HUES48 (cell line): ENCODE measurements around the gene ZNF512B.
"Not testable (repeated sequence)": the region's sequence is repeated elsewhere in the genome, so short reads cannot be mapped to it uniquely, and the experiment has no call there.

Source experiments
- H3K27ac ChIP-seq: one replicate; pipeline ENCODE4 v1.7.0; 2013; ENCODE audit warnings: low read depth, low read length, inconsistent platforms
- H3K27me3 ChIP-seq: 2 replicates; pipeline ENCODE4 v1.6.1; 2013; ENCODE audit warnings: mild to moderate bottlenecking, low read length; ENCODE audit not compliant: control insufficient read depth, insufficient read depth
- H3K36me3 ChIP-seq: 2 replicates; pipeline ENCODE4 v1.6.1; 2013; ENCODE audit warnings: low read length; ENCODE audit not compliant: control insufficient read depth, insufficient read depth
- H3K4me1 ChIP-seq: 2 replicates; pipeline ENCODE4 v1.6.1; 2013; ENCODE audit warnings: mild to moderate bottlenecking, low read length; ENCODE audit not compliant: control insufficient read depth, insufficient read depth
- H3K4me3 ChIP-seq: 2 replicates; pipeline ENCODE4 v1.5.1; 2013; ENCODE audit warnings: mild to moderate bottlenecking, low read depth, low read length
- H3K9ac ChIP-seq: 2 replicates; pipeline ENCODE4 v1.6.1; 2013; ENCODE audit warnings: mild to moderate bottlenecking, low read depth, low read length, moderate library complexity
- H3K9me3 ChIP-seq: 2 replicates; pipeline ENCODE4 v1.6.1; 2013; ENCODE audit warnings: low read length; ENCODE audit not compliant: control insufficient read depth, insufficient read depth

ZNF512B gene

GRCh38 chr20:63960654-63961621, 8.8 kb downstream of the ZNF512B start:
- H3K27ac ChIP-seq, H3K27me3 ChIP-seq, H3K4me3 ChIP-seq, H3K9ac ChIP-seq: not testable (repeated sequence)
- peaks cover 14% of the 10 kb centered on the region for H3K9me3 ChIP-seq
- peaks cover 49% of the 10 kb centered on the region for H3K36me3 ChIP-seq
- H3K4me1 ChIP-seq: peaks cover 17% of the 10 kb centered on the region; the same call in 1 of the 2 replicates

GRCh38 chr20:63959699-63960075, 10.0 kb downstream of the ZNF512B start:
- Histone ChIP-seq H3K4me1 (peaks cover 17% of the 10 kb centered on the region; the same call in 1 of the 2 replicates), H3K27ac (peak overlapping the region; percentile 20), H3K36me3 (peaks cover 49% of the 10 kb centered on the region), H3K9ac (no peak overlapping the region), H3K9me3 (peaks cover 14% of the 10 kb centered on the region), H3K4me3 (no peak overlapping the region), H3K27me3 (no peaks in the 10 kb centered on the region)

GRCh38 chr20:63958964-63959698, 10.6 kb downstream of the ZNF512B start:
- peak overlapping the region; percentile 93 for H3K27ac ChIP-seq
- H3K27me3 ChIP-seq: no peaks in the 10 kb centered on the region
- peaks cover 9% of the 10 kb centered on the region; the same call in 1 of the 2 replicates for H3K9me3 ChIP-seq
- peaks cover 17% of the 10 kb centered on the region; the same call in 1 of the 2 replicates for H3K4me1 ChIP-seq
- H3K4me3 ChIP-seq: no peak overlapping the region
- H3K36me3 ChIP-seq: peaks cover 50% of the 10 kb centered on the region
- H3K9ac ChIP-seq: no peak overlapping the region

- Histone ChIP-seq H3K27ac (peak overlapping the region; percentile 93), H3K36me3 (peaks cover 43% of the 10 kb centered on the region), H3K9ac (no peak overlapping the region)
These were observed 11.3 kb downstream of the ZNF512B start for GRCh38 chr20:63958471-63958870.

GRCh38 chr20:63957690-63958441, 11.9 kb downstream of the ZNF512B start:
- Histone ChIP-seq H3K4me3 (peak overlapping the region; percentile 73), H3K27ac (peak overlapping the region; percentile 93), H3K36me3 (peaks cover 37% of the 10 kb centered on the region)

More at GRCh38 chr20:63958471-63958870, 11.3 kb downstream of the ZNF512B start:
- no peaks in the 10 kb centered on the region for H3K27me3 ChIP-seq
- peaks cover 2% of the 10 kb centered on the region; the same call in 1 of the 2 replicates for H3K9me3 ChIP-seq
- H3K4me3 ChIP-seq: no peak overlapping the region
- peaks cover 17% of the 10 kb centered on the region; the same call in 1 of the 2 replicates for H3K4me1 ChIP-seq

GRCh38 chr20:63957004-63957689, 12.6 kb downstream of the ZNF512B start:
- H3K4me3 ChIP-seq: peak overlapping the region; percentile 73
- peak overlapping the region; percentile 93 for H3K27ac ChIP-seq
- H3K9me3 ChIP-seq: no peaks in the 10 kb centered on the region
- peaks cover 30% of the 10 kb centered on the region for H3K36me3 ChIP-seq
- peak overlapping the region; percentile 75 for H3K9ac ChIP-seq
- H3K27me3 ChIP-seq: no peaks in the 10 kb centered on the region
- H3K4me1 ChIP-seq: peaks cover 17% of the 10 kb centered on the region; the same call in 1 of the 2 replicates

More at GRCh38 chr20:63957690-63958441, 11.9 kb downstream of the ZNF512B start:
- H3K9me3 ChIP-seq: no peaks in the 10 kb centered on the region
- peaks cover 17% of the 10 kb centered on the region; the same call in 1 of the 2 replicates for H3K4me1 ChIP-seq
- H3K27me3 ChIP-seq: no peaks in the 10 kb centered on the region
- peak overlapping the region; percentile 75; the same call in 1 of the 2 replicates for H3K9ac ChIP-seq

GRCh38 chr20:63956664-63957003, 13.1 kb downstream of the ZNF512B start:
- Histone ChIP-seq H3K4me1 (peaks cover 17% of the 10 kb centered on the region; the same call in 1 of the 2 replicates), H3K36me3 (peaks cover 25% of the 10 kb centered on the region), H3K9ac (peak overlapping the region; percentile 75), H3K27ac (peak overlapping the region; percentile 93), H3K27me3 (no peaks in the 10 kb centered on the region), H3K9me3 (no peaks in the 10 kb centered on the region), H3K4me3 (peak overlapping the region; percentile 73)

GRCh38 chr20:63955827-63956663, 13.7 kb downstream of the ZNF512B start, which contains the start of gene UCKL1:
Gene UCKL1, minus strand, starts transcription at chr20:63956416. Its CDS starts 44 bp downstream, at chr20:63956372.
- H3K4me1 ChIP-seq: peaks cover 17% of the 10 kb centered on the region; the same call in 1 of the 2 replicates
- H3K9me3 ChIP-seq: no peaks in the 10 kb centered on the region
- H3K27ac ChIP-seq: peak within 1 kb of the TSS; percentile 93
- peak within 1 kb of the TSS; percentile 96 for H3K4me3 ChIP-seq
- H3K9ac ChIP-seq: peak within 1 kb of the TSS; percentile 88
- H3K36me3 ChIP-seq: peaks cover 19% of the 10 kb centered on the region
- H3K27me3 ChIP-seq: no peaks in the 10 kb centered on the region

GRCh38 chr20:63955281-63955826, 14.4 kb downstream of the ZNF512B start:
- H3K4me1 ChIP-seq: peaks cover 17% of the 10 kb centered on the region; the same call in 1 of the 2 replicates
- H3K27ac ChIP-seq: peak overlapping the region; percentile 83
- peak overlapping the region; percentile 96 for H3K4me3 ChIP-seq

More at GRCh38 chr20:63955281-63955826, 14.4 kb downstream of the ZNF512B start:
- H3K36me3 ChIP-seq: peaks cover 20% of the 10 kb centered on the region
- no peaks in the 10 kb centered on the region for H3K9me3 ChIP-seq
- H3K9ac ChIP-seq: peak overlapping the region; percentile 88; the same call in 1 of the 2 replicates
- no peaks in the 10 kb centered on the region for H3K27me3 ChIP-seq
